Large intestine (tissue), 3 donors: Measurements from ENCODE around the gene ADSS1. TPM values are rescaled to one million over a fixed set of nuclear protein-coding genes. Genes with fewer than 3 reads are reported as not detected.

ENCODE experiments used
- DNase-seq, 2 donors: peaks; one replicate each; pipeline versions ENCODE4 v3.0.0 to v3.0.0-alpha.2; 2013
- H3K27ac ChIP-seq: one replicate; pipeline ENCODE4 v1.5.1; 2013; ENCODE audit warnings: low read length
- H3K27me3 ChIP-seq: 2 replicates; pipeline ENCODE4 v1.6.1; 2013; ENCODE audit warnings: low read length; ENCODE audit not compliant: control insufficient read depth, insufficient read depth
- H3K36me3 ChIP-seq: 2 replicates; pipeline ENCODE4 v1.6.1; 2013; ENCODE audit warnings: low read length; ENCODE audit not compliant: control insufficient read depth, insufficient read depth
- H3K4me1 ChIP-seq: one replicate; pipeline ENCODE4 v1.6.1; 2013; ENCODE audit warnings: low read length; ENCODE audit not compliant: control insufficient read depth, insufficient read depth
- H3K4me3 ChIP-seq: one replicate; pipeline ENCODE4 v1.5.1; 2013; ENCODE audit warnings: low read length
- H3K9me3 ChIP-seq: one replicate; pipeline ENCODE4 v1.6.1; 2013; ENCODE audit warnings: mild to moderate bottlenecking, low read depth, low read length, moderate library complexity; ENCODE audit not compliant: control insufficient read depth
- WGBS: methylation state at CpG from one replicate; pipeline ENCODE4 v1.1.5; 2013; ENCODE audit warnings: low lambda C conversion rate; ENCODE audit not compliant: insufficient coverage; 5-methylcytosine and 5-hydroxymethylcytosine counted together
- polyA plus RNA-seq: library from polyadenylated mRNA; unstranded; fragments of 120-200 nt; gene quantifications from one replicate; pipeline ENCODE4 v1.2.1, GENCODE V29; 2013

Gene ADSS1
- polyA plus RNA-seq, 1 donor, result 6.3 TPM

DNA sequence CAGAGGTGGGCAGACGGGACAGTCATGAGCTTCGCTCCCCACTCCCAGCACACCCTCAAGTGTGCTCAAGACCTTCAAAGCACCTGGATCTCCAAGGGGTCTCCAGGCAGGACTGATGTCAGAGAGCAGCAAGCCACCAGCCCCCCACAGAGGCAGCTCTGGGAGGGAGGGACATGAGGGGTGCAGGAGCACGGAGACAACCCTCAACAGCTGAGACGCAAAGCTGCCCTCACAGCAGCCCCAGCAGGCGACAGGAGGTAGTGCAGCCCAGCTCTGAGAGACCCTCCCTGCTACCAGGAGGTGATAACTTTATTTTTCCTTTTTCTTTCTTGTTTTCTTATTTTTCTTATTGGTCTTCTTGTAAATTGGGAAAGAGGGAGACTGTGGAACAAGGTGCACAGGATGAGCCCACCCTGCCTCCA, 46.8 kb downstream of the ADSS1 start:
- no peaks in the 10 kb centered on the region for H3K27me3 ChIP-seq
- WGBS, result no CpG with 5 or more reads among the region's 5 CpGs
- H3K9me3 ChIP-seq, result peaks cover 9% of the 10 kb centered on the region
- peaks cover 5% of the 10 kb centered on the region for H3K4me1 ChIP-seq
- no peak overlapping the region for H3K27ac ChIP-seq
- H3K4me3 ChIP-seq, result no peak overlapping the region
- DNase-seq, result no peak
- H3K36me3 ChIP-seq, result peaks cover 61% of the 10 kb centered on the region

DNA sequence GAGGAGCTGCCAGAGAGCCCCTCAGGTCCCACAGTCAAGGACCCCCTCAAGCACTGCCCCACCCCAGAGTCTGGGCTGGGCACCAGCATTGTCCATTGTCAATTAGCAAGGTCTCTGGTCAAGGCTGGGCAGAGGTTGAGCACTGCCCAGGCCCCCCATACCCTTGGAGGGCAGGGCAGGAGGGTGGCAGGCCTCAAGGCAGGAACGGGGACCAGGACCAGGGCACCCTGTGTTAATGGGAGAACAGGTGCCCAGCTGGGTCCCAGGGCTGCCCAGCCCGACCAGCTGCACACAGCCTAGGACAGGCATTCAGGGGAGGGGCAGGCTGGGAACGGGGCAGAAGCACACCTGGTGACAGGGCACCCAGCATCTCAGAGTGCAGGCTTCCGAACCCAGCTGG, 47.3 kb downstream of the ADSS1 start:
- no peak overlapping the region for H3K27ac ChIP-seq
- H3K4me3 ChIP-seq, result no peak overlapping the region
- DNase-seq, result no peak
- WGBS, result no CpG with 5 or more reads among the region's 4 CpGs
- peaks cover 9% of the 10 kb centered on the region for H3K9me3 ChIP-seq
- peaks cover 5% of the 10 kb centered on the region for H3K4me1 ChIP-seq
- H3K36me3 ChIP-seq, result peaks cover 65% of the 10 kb centered on the region
- H3K27me3 ChIP-seq, result no peaks in the 10 kb centered on the region

DNA sequence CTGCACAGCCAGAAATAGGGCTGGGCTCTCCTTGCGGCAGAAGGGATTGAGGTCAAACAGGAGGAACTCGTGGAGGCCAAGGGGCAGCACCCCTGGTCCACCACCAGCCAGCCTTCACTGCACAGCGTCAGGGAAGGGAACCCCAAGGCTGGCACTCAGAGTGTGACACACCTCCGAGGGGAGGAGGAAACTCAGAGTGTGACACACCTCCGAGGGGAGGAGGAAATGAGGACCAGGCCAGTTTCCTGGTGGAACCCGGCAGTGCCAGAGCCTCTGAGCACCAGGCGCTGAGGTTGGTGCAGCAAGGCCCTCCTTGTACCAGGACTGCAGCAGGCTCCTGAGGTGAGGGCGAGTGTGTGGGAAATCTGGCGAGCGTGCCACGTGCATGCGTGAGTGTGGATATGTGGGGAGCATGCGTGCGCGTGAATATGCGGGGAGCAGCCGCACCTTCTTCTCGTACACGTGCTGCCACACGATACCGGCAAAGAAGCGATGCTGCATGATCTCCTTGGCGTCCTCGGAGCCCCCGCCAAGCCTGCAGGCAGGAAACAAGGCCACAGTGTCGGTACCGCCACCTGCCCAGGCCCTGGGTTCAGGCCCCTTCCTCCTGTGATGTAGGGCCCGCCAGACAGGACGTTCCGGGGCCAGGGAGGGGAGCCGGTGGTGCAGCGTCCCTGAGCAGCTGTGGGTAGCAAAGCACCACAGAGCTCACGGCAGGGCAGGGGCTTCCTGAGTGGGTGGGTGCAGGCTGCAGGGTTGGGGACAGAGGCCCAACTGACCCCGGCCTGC, 48.1 kb downstream of the ADSS1 start:
- peaks cover 5% of the 10 kb centered on the region for H3K4me1 ChIP-seq

DNA sequence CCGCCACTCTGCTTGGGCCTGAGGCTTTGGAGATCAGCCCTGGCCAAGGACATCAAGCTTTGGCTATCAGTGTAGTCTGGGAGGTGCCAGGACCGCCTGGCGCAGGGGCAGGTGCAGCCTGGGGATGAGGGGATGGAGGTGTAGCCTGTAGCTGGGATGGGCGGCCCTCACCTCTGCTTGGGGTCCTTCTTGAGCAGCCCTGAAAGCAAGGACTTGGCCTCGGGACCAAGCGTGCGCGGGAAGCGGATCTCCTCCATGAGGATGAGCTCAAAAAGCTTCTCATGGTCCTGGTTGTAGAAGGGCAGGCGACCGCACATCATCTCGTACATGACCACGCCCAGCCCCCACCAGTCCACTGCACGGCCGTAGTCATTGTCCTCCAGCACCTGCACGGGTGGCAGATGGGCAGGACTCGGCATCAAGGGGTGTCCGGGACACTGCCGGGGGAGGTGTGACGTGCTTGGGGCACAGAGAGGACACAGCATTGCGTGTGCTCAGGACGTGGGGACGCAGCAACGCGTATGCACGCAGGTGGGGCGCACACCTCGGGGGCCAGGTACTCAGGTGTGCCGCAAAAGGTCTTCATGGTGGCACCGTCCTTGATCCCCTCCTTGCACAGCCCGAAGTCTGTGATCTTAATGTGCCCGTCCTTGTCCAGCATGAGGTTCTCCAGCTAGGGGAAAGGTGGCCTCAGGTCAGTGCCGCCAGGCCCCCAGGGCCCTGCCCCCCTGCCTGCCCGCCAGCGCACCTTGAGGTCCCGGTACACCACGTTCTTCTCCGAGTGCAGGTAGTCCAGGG, 48.9 kb downstream of the ADSS1 start:
- DNase-seq, result no peak
- no peak overlapping the region for H3K27ac ChIP-seq
- H3K4me1 ChIP-seq, result peaks cover 5% of the 10 kb centered on the region
- no peak overlapping the region for H3K4me3 ChIP-seq
- H3K27me3 ChIP-seq, result no peaks in the 10 kb centered on the region
- no CpG with 5 or more reads among the region's 38 CpGs for WGBS
- H3K36me3 ChIP-seq, result peaks cover 72% of the 10 kb centered on the region
- peaks cover 9% of the 10 kb centered on the region for H3K9me3 ChIP-seq

More for the DNA sequence above, 48.1 kb downstream of the ADSS1 start:
- Histone ChIP-seq H3K36me3 (peaks cover 72% of the 10 kb centered on the region), H3K9me3 (peaks cover 9% of the 10 kb centered on the region), H3K27me3 (no peaks in the 10 kb centered on the region), H3K4me3 (no peak overlapping the region), H3K27ac (no peak overlapping the region)
- WGBS, result 20% methylated on average over 1 of the region's 34 CpGs
- no peak for DNase-seq

DNA sequence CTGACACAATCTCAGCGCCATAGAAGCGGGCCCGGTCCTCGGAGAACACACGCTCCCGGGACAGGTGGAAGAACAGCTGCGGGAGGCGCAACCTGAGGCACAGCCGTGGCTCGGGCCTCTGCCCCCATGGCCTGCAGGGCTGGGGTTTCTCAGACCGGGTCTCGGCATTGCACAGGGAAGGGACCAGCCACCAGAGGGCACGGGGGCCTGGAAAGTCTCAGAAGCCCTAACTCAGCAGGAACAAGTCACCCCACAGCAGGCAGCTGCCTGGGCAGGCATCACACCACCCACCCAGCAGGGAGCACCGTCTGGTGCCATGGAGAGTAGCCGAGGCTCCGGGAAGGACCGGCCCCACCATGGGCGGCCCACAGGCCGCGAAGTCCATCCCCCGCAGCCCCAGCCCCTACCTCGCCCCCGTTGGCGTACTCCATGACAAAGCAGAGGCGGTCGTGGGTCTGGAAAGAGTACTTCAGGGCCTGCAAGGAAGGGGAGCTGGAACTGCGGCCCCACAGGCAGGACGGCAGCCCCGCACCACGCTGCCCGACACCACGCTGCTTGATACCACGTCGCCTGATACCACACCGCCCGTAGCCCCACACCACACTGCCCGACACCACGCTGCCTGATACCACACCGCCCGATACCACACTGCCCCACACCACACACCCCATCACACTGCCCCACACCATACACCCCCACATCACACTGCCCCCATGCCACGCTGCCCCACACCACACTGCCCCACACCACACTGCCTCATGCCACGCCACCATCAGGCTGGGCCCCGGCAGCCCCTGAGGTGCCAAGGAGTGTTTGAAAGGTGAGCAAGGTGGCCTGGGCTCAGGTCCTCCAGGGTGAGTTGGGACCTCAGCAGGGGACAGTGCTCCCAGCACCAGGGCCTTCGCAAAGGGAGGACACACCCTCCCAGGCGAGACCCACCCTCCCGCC, 49.8 kb downstream of the ADSS1 start:
- Histone ChIP-seq H3K36me3 (peaks cover 75% of the 10 kb centered on the region), H3K4me3 (no peak overlapping the region), H3K27me3 (no peaks in the 10 kb centered on the region), H3K9me3 (peaks cover 9% of the 10 kb centered on the region), H3K4me1 (peaks cover 3% of the 10 kb centered on the region), H3K27ac (no peak overlapping the region)
- WGBS, result no CpG with 5 or more reads among the region's 46 CpGs
- no peak for DNase-seq

DNA sequence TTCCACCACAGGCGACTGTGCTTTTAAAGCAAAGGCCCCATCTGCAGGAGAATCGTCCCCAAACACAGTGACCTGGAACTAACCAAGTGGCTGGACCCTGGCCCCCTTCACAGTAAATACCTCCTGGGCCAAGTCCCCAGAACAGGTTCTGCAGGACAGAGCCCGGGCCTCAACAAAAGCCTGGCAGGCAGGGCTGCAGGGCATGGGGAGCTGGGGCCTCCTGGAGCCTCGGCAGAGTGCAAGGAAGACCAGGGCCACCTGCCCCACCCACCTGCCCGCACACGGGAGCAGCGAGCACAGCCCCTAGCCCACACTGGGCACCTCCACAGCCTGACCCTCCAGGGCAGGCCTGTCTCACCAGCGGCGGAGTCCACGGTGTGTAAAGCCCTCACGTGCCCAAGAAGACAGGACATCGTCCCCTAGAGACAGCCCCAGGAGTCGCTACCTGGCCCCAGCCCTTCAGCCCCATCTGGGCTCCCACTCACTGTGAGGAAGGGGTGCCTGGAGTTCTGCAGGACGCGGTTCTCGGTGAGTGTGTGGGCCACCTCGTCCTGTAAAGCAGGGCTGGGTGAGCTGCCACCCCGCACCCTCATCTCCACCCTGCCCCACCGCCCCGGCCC, 50.5 kb downstream of the ADSS1 start:
- peaks cover 9% of the 10 kb centered on the region for H3K9me3 ChIP-seq
- WGBS, result no CpG with 5 or more reads among the region's 20 CpGs
- no peak for DNase-seq
- H3K4me3 ChIP-seq, result no peak overlapping the region
- no peak overlapping the region for H3K27ac ChIP-seq
- H3K4me1 ChIP-seq, result no peaks in the 10 kb centered on the region
- peaks cover 78% of the 10 kb centered on the region for H3K36me3 ChIP-seq
- no peaks in the 10 kb centered on the region for H3K27me3 ChIP-seq

DNA sequence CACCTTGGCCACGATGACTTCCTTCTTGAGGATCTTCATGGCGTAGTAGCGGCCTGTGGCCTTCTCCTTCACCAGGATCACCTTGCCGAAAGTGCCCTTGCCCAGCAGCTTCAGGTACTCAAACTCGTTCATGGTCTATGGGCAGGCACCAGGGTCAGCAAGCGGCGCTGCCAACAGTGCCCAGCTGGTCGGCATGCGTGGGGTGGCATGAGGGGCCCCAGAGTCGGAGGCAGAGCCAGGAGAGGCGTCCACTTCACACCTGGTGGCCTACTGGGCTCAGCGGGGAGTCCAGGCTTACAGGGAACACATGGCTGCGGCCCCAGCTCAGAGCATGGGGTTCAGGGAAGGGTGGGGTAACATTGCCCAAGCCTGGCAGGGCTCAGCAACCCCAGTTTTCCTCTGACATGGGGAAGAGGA, 51.1 kb downstream of the ADSS1 start:
- H3K4me1 ChIP-seq, result no peaks in the 10 kb centered on the region
- no peaks in the 10 kb centered on the region for H3K27me3 ChIP-seq
- no peak overlapping the region for H3K27ac ChIP-seq
- no peak for DNase-seq
- peaks cover 9% of the 10 kb centered on the region for H3K9me3 ChIP-seq
- H3K4me3 ChIP-seq, result no peak overlapping the region
- H3K36me3 ChIP-seq, result peaks cover 78% of the 10 kb centered on the region
- no CpG with 5 or more reads among the region's 13 CpGs for WGBS

DNA sequence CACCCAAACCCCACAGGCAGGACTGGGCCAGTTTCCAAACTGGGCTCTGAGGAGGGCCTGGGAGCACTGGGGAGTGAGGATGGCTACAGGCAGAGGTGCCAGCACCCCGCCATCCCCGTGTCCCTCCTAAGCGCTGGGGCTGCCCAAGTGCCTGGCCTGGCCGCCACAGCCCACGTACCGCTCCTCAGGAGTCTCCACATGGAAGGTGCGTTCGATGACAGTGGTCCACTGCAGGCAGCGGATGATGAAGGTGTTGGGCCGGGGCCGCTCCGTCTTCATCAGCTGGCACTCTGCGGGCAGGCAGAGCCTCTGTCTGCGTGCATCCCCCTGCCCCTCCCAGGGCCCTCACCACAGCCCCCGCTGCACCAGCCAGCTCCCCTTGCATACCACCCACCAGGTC, 52.5 kb downstream of the ADSS1 start:
- no peak for DNase-seq
- Histone ChIP-seq H3K36me3 (peaks cover 77% of the 10 kb centered on the region), H3K27me3 (no peaks in the 10 kb centered on the region), H3K4me1 (no peaks in the 10 kb centered on the region), H3K27ac (no peak overlapping the region), H3K9me3 (peaks cover 2% of the 10 kb centered on the region), H3K4me3 (no peak overlapping the region)
- WGBS, result no CpG with 5 or more reads among the region's 15 CpGs

DNA sequence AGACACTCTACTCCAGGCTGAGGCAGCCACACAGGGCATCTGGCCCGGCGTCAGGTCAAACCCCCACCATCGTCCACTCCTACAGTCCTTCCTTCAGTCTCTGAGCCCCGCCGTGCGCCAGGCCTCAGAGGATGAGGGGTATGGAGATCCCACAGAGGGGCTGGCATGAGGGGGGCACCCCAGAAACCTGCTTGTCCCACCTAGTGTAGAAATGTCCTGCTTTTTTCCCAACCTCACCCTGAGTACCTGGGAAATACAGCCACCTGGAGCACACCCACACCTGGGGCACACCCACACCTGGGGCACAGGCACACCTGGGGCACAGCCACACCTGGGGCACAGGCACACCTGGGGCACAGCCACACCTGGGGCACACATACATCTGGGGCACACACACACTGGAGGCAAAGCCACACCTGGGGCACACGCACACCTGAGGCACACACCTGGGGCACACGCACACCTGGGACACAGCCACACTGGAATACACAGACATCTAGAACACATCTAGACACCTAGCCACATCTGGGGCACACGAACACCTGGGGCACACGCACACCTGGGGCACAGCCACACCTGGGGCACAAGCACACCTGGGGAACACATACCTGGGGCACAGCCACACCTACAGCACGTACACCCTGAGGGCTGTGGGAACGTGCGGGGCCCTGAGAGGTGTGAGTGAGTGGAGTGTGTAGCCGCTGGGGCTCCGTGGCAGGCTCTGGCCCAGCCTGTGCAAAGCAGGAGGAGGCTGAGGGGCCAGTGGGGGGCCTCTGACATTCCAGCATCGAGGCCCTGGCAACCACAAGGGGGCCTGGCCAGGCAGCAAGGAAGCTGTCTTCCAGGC, 53.2 kb downstream of the ADSS1 start:
- Histone ChIP-seq H3K9me3 (no peaks in the 10 kb centered on the region), H3K4me1 (no peaks in the 10 kb centered on the region), H3K27me3 (no peaks in the 10 kb centered on the region), H3K27ac (no peak overlapping the region), H3K4me3 (no peak overlapping the region), H3K36me3 (peaks cover 70% of the 10 kb centered on the region)
- no CpG with 5 or more reads among the region's 16 CpGs for WGBS
- DNase-seq, result no peak
